Fibroblast of the aortic adventitia (primary cell): ENCODE results near the gene CCDC77. TPM values are rescaled to one million over a fixed set of nuclear protein-coding genes. Genes with fewer than 3 reads are reported as not detected.

ENCODE experiments used
- DNase-seq: peaks from one replicate; pipeline ENCODE4 v3.0.0-alpha.2; 2010; ENCODE audit warnings: low read depth
- H3K4me3 ChIP-seq: 2 replicates; pipeline ENCODE4 v1.5.1; 2011; ENCODE audit warnings: low read depth, mild to moderate bottlenecking, control low read depth, low read length, moderate library complexity
- total RNA-seq: library from RNA; depleted of rRNA; stranded (reverse); fragments of >200 nt; gene quantifications from 2 replicates; pipeline ENCODE4 v1.2.3, GENCODE V29; 2012; ENCODE audit warnings: low replicate concordance
- TF ChIP-seq, protein P1 (sequence below): IDR thresholded peaks from 2 replicates; pipeline ENCODE4 v1.5.1; 2011; ENCODE audit warnings: mild to moderate bottlenecking, low read length, control low read depth, inconsistent platforms; ENCODE audit not compliant: insufficient read depth

Gene CCDC77
- total RNA-seq, 1 donor = 15.4 TPM

DNA sequence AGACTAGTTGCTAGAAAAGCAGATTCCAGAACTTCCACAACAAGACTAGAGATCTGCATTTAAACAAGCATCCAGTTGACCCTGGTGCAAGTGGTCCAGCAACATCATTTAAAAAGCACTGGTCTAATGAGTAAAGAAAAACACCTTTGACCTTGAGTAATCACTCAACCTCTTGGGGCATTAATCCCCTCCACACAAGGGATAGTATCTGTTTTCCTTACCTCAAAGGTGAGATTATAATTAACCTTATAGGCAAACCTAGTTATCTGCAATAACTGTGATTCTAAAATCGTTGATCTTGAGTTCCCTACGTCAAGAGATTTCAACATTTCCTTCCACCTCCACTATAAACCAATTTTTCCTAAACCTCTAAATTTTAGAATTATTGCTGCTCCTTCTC lies 13.4 kb upstream of the CCDC77 start:
- H3K4me3 ChIP-seq = peak overlapping the region; percentile 90
- TF ChIP-seq, protein P1, sequence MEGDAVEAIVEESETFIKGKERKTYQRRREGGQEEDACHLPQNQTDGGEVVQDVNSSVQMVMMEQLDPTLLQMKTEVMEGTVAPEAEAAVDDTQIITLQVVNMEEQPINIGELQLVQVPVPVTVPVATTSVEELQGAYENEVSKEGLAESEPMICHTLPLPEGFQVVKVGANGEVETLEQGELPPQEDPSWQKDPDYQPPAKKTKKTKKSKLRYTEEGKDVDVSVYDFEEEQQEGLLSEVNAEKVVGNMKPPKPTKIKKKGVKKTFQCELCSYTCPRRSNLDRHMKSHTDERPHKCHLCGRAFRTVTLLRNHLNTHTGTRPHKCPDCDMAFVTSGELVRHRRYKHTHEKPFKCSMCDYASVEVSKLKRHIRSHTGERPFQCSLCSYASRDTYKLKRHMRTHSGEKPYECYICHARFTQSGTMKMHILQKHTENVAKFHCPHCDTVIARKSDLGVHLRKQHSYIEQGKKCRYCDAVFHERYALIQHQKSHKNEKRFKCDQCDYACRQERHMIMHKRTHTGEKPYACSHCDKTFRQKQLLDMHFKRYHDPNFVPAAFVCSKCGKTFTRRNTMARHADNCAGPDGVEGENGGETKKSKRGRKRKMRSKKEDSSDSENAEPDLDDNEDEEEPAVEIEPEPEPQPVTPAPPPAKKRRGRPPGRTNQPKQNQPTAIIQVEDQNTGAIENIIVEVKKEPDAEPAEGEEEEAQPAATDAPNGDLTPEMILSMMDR = no peak

DNA sequence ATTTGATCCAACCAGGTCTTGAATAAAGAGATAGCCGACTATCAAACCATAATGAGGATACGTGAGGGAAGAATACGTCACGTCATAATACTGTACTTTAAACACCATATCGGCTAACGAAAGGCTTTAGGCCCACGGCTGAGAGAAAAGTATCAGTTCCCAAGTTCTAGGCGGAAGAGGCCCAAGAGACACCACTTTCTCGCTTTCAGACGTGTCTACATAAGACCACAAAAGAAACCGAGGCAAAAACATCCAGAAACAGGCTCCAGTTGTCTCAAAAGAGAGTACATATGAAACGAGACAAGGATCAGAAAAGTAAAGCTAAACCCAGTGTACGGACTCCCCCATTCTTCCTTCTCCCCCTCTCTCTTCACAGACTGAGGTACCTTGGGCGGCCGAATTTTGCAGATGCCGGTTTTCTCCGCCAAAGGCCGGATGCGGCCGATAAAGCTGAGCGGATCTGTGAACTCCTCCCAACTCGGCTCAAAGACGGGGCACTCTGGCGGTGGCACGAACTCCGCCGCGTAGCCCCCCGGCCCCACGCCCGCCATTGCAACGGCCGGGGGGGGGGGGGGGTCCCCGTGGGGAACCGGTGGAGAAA lies 12.8 kb upstream of the CCDC77 start:
- peak; percentile 36 for DNase-seq
- peak overlapping the region; percentile 90 for H3K4me3 ChIP-seq
- TF ChIP-seq, protein P1 = no peak

More for the DNA sequence above, 13.4 kb upstream of the CCDC77 start:
- DNase-seq = no peak

DNA sequence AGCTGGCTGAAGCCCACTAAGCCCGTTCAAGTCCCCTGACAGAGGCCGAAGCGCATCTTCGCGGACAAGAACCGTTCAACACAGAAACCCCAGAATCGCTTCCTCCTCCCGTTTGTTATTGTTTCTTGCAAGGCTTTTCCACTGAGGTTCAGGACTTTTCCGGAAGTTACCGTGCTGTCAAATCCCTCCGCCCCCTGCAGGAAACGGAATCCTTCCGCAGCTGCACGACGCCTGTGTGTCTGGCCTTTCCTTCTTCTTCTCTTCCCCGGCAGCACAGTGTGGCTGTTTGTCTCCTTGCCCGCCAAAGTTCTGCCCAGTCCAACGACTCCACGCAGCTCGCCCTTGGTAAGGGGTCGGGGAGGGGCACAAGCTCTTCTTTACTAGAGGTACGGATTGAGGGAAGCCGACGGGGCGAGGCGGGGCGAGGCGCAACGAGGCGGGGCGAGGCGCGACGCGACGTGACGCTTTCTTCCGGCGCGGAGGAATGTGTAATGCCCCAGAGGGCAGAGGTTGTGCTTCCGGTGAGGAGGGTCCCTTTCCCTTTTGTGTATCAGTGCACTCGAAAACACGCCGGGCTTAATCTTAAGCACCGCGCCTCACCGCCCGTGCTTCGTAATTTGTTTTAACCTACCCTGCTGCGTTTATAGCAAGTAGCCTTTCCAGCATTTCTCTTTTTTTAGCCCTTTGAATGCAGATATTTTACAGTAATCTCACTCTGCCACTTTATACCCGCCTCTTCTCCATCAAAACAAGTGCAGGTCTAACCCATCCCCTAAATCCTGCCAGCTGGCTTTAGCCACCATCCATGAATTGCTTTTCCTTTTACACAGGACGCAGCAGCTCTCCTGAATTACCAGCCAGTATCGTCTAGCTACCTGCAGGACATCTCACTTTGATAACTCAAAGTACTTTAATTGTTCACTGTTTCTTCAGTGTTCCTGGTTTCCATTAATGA lies 12.0 kb upstream of the CCDC77 start, which contains the start of gene KDM5A:
Gene KDM5A (minus strand): TSS at position 179 of the 955 bp plus-strand sequence. CDS start 229 bp downstream, outside the sequence.
- TF ChIP-seq, protein P1 = no peak
- peak within 1 kb of the TSS; percentile 90 for H3K4me3 ChIP-seq
- peak; percentile 96 for DNase-seq

DNA sequence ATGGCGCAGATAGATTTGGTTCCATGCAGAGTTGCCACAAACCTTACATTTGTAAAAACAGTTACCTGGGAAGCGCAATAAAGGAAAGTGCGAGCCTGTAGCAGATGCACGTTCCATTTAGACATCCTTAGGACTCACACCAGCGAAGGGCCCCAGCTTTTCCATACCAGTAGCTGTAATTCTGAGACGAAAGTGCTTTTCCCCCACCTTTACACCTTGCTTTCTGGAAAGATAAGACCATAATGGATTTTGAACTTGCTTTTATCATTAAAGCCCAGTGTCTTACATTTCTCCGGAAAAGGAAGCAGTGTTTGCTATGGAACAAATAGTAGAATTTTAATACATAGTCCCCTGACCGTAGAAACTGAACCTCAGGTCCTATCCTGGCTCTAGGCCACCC lies 616 bp upstream of the CCDC77 start:
- no peak for DNase-seq
- TF ChIP-seq, protein P1 = no peak
- peak overlapping the region; percentile 77 for H3K4me3 ChIP-seq

DNA sequence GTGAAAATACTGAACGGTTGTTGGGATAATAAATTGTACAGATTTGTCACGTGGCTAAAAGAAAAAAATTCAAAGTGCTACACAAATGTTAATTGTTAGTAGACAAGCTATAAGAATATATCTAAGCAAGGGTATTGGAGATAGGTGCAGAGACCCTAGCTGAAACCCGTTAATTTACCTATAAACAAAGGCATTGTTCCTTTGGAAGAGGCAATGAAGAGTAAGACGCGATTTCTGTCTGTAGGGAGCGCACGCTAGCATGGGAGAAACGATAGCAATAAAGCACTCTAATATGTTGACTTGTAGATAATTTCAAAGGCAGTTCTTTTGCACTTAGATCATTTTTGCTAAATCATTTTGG lies 565 bp downstream of the CCDC77 start:
- DNase-seq = peak; percentile 51
- H3K4me3 ChIP-seq = peak overlapping the region; percentile 98
- TF ChIP-seq, protein P1 = peak; percentile 45

DNA sequence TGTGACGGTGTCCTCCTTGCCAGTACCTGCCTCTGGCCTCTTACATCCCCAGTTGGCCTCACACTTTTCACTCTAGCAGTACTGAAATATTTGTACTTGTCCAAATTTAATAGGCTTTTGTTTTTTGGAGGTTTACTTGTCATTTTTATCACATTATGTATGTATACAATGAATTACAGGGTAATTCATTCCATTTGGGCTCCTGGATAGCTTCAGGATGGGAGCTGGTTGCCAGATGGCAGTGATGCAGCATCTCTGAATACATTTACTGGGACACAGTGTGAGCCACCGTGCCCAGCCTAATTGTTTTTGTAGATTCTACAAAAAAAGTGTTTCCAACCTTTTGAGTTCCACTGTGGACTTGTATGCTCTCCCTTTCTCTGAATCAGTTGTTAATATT lies 13.4 kb downstream of the CCDC77 start:
- DNase-seq = no peak
- TF ChIP-seq, protein P1 = no peak
- no peak overlapping the region for H3K4me3 ChIP-seq
